Measurements from ENCODE around the gene CD300LD.

DNA sequence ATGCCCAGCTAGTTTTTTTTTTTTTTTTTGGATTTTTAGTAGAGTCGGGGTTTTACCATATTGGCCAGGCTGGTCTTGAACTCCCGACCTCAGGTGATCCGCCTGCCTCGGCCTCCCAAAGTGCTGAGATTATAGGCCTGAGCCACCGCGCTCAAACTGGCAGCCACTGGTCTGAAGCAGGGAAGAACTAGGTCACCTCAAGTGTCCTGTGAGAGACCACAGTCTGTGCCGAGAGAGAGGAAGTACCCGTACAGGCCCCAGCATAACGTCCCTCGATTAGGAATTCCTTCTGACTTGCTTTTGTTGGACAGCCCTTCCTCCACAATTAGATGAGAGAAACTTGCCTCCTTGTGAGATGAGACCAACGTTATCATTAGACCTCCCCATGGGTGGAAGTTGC lies 45.2 kb upstream of the CD300LD start:
- TF ChIP-seq SIN3A (IDR thresholded peaks at IDR 0.05; ENCODE audit: borderline replicate concordance, insufficient read depth, low read depth, low read length) (no peak), POLR2AphosphoS5 (IDR thresholded peaks at IDR 0.05; ENCODE audit: low read depth, low read length) (no peak)
- TF ChIP-seq, protein P1, sequence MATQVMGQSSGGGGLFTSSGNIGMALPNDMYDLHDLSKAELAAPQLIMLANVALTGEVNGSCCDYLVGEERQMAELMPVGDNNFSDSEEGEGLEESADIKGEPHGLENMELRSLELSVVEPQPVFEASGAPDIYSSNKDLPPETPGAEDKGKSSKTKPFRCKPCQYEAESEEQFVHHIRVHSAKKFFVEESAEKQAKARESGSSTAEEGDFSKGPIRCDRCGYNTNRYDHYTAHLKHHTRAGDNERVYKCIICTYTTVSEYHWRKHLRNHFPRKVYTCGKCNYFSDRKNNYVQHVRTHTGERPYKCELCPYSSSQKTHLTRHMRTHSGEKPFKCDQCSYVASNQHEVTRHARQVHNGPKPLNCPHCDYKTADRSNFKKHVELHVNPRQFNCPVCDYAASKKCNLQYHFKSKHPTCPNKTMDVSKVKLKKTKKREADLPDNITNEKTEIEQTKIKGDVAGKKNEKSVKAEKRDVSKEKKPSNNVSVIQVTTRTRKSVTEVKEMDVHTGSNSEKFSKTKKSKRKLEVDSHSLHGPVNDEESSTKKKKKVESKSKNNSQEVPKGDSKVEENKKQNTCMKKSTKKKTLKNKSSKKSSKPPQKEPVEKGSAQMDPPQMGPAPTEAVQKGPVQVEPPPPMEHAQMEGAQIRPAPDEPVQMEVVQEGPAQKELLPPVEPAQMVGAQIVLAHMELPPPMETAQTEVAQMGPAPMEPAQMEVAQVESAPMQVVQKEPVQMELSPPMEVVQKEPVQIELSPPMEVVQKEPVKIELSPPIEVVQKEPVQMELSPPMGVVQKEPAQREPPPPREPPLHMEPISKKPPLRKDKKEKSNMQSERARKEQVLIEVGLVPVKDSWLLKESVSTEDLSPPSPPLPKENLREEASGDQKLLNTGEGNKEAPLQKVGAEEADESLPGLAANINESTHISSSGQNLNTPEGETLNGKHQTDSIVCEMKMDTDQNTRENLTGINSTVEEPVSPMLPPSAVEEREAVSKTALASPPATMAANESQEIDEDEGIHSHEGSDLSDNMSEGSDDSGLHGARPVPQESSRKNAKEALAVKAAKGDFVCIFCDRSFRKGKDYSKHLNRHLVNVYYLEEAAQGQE (IDR thresholded peaks at IDR 0.05; ENCODE audit: insufficient read depth in 1 of 2, low read depth in 2 of 2, low read length in 1 of 2), result no peak
- TF ChIP-seq, protein P2, sequence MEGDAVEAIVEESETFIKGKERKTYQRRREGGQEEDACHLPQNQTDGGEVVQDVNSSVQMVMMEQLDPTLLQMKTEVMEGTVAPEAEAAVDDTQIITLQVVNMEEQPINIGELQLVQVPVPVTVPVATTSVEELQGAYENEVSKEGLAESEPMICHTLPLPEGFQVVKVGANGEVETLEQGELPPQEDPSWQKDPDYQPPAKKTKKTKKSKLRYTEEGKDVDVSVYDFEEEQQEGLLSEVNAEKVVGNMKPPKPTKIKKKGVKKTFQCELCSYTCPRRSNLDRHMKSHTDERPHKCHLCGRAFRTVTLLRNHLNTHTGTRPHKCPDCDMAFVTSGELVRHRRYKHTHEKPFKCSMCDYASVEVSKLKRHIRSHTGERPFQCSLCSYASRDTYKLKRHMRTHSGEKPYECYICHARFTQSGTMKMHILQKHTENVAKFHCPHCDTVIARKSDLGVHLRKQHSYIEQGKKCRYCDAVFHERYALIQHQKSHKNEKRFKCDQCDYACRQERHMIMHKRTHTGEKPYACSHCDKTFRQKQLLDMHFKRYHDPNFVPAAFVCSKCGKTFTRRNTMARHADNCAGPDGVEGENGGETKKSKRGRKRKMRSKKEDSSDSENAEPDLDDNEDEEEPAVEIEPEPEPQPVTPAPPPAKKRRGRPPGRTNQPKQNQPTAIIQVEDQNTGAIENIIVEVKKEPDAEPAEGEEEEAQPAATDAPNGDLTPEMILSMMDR (IDR thresholded peaks at IDR 0.05), result no peak

All from Panc1 (cell line).